DMS153 treated with DMSO at 0.1 percent for 48 hours (cell line): ENCODE measurements around the gene UNCX.
"Not testable (repeated sequence)": the region's sequence is repeated elsewhere in the genome, so short reads cannot be mapped to it uniquely, and the experiment has no call there.

Experiments
- DNase-seq: peaks from one replicate; lab custom pipeline; 2025; ENCODE audit not compliant: unreplicated experiment; lab: John Stamatoyannopoulos, UW

UNCX gene

DNA sequence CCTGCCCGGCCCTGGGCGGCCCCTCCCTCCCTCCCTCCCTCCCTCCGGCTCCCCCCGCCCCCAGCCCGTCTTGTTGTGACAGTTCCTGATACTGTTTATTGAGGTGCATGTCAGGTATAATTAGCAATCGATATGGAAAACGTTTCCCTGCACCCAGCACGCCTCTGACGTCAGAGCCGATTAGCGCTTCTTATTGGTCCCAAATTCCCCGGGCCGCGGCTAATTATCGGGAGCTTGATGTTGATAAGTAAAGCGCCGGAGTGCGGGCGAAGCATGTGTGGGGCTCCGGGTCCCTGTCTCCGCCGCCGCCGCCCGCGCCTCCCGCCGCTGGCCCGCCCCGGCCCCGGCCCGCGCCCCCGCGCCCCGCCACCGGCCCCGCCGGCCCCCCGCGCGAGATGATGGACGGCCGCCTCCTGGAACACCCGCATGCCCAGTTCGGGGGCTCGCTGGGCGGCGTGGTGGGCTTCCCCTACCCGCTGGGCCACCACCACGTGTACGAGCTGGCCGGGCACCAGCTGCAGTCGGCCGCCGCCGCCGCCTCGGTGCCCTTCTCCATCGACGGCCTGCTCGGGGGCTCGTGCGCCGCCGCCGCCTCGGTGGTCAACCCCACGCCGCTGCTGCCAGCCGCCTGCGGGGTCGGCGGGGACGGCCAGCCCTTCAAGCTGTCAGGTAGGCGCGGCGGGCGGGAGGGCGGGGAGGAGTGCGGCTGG, at the start of gene UNCX:
TSS of gene UNCX (plus strand) at position 250 of the 710 bp plus-strand sequence. CDS start at position 396, 146 bp downstream.
- no peak for DNase-seq

DNA sequence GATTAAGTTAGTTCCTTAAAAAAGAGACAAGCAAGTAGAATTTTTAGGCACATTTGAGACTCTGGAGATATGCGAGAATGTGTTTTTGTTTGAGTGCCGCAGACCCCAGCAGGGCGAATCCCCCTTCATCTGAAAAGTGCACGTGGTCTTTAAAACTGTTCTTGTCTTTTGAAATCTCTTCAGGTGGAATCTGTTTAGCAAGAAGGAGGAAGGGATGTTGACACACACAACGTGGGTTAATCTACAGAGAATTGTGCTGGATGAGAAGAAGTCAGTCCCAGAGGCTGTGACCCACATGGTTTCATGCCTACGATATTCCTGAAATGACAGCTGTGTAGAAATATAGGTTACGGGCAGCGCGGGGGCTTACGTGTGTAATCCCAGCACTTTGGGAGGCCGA, 45.5 kb upstream of the UNCX start:
- no peak for DNase-seq

GRCh38 chr7:1188720-1189294, 43.9 kb upstream of the UNCX start:
- no peak for DNase-seq

DNA sequence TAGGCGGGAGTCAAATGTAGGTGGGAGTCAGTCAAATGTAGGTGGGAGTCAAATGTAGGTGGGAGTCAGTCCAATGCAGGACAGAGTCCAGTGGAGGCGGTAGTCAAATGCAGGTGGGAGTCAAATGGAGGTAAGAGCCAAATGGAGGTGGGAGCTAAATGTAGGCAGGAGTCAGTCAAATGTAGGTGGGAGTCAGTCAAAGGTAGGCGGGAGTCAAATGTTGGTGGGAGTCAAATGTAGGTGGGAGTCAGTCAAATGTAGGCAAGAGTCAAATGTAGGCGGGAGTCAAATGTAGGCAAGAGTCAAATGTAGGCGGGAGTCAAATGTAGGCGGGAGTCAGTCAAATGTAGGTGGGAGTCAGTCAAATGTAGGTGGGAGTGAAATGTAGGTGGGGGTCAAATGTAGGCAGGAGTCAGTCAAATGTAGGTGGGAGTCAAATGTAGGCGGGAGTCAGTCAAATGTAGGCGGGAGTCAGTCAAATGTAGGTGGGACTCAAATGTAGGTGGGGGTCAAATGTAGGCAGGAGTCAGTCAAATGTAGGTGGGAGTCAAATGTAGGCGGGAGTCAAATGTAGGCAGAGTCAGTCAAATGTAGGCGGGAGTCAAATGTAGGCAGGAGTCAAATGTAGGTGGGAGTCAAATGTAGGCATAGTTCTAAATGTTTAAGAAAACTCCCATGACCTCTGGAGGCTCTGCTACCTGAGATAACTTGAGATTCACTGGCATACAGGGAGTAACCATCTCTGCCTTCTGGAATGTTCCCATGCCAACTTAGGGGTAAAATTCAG, 42.5 kb upstream of the UNCX start:
- DNase-seq, result no peak

DNA sequence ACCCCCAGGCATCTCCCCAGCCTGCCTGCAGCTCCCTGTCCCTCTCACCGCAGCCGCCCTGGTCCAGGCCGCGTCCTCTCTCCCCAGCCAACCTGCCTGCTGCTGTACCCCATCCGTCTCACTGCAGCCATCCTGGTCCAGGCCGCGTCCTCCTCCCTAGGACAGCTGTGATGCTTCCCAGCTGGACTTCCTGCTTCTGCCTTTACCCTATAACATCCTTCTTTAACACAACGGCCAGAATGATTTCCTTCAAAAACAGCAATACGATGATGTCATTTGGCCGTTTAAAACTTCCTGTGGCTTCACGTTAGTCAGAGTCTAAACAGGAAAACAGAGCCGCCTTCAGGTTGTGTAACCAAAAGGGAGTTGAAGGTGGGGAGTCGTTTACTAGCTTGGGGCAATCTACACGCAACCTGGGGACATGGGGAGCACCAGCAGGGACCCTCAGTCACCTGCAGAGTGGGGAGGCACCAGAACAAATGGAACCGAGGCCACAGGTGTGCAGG, 40.4 kb upstream of the UNCX start:
- DNase-seq, result no peak

DNA sequence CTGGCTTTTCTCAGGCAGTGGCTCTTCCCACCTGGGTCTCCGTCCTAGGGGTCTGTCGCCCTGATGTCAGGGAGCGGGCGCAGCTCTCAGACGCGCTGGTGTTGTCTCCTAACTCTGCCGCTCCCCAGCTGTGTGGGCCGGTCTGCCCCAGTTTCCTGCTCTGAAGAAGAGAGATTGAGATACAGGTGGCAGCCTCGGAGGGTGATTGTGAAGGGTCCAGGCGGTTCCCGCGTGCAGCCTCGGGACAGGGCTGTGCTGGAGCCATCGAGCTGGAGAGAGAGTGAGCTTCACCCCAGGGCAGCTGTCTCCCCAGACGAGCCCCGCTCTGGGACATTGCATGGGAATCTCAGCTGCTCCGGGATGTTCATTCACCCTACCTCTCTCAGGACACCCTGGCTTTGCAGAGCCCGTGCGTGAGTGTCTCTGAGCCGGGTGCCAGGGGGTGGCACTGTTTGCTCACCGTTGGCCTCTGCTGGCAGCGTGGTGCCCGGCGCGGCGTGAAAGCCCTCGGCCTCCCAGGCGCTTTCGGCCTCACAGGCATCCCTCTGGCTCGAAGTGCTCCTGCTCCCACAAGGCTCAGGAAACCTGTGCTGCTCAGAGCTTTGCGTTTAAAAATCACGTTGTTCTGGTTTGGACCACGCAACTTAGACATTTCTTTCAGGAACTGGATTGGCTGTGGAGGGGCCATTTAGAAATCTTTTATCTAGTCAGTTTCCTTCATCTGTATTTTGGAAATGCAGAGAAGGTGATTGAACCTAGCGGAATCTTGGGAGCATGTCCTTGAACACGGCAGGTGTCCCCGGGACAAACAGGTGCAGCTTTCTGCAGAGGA, 38.9 kb upstream of the UNCX start:
- DNase-seq, result peak; percentile 85

- not testable (repeated sequence) for DNase-seq
Observed at GRCh38 chr7:1196441-1196840, 36.2 kb upstream of the UNCX start.

- DNase-seq, result no peak
Observed at GRCh38 chr7:1196950-1197349, 35.7 kb upstream of the UNCX start.

GRCh38 chr7:1197997-1198625, 34.6 kb upstream of the UNCX start:
- no peak for DNase-seq

GRCh38 chr7:1200045-1200444, 32.6 kb upstream of the UNCX start:
- no peak for DNase-seq

GRCh38 chr7:1201916-1202315, 30.8 kb upstream of the UNCX start:
- DNase-seq, result no peak

DNA sequence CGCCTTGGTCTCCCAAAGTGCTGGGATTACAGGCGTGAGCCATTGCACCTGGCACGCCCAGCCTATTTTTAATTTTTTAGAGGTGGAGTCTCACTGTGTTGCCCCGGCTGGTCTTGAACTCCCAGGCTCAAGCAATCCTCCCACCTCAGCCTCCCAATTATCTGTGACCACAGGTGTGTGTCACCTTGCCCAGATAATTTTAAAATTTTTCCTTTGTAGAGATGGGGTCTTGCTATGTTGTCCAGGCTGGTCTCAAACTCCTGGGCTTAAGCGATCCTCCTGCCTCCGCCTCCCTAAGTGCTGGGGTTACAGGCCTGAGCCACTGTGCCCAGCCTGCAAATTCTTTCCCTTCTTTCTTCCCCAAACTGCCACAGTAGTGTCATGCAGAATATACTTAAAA, 29.8 kb upstream of the UNCX start:
- DNase-seq, result not testable (repeated sequence)

DNA sequence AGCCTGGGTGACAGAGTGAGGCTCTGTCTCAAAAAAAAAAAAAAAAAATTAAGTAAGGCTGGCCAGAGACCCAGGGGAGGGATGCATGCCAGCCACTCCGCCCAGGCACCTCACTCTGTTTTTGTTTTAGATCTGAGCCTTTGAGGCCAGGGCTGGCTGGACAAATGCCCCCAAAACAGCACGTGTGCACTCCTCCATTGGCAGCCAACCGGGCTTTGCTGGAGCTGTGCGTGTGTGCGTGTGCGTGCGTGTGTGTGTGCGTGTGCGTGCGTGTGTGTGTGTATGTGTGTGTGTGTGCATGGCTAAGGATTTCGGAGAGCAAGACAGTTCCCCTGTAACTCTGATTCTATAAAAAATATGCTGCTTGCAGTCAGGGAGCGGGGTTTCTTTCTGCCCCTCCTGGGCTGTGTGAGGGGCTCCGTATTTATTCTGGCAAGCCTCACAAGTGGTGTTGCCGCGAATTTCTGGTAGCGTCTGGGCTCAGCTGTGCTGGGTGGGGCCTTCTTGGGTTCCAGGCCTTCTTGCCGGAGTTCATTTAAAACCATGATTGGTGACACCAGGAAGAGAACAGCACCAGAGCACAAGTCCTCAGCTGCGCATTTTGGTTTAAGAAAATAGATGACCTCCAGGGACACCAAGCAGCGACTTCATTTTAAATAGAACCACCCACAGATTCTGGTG, 28.1 kb upstream of the UNCX start:
- no peak for DNase-seq

DNA sequence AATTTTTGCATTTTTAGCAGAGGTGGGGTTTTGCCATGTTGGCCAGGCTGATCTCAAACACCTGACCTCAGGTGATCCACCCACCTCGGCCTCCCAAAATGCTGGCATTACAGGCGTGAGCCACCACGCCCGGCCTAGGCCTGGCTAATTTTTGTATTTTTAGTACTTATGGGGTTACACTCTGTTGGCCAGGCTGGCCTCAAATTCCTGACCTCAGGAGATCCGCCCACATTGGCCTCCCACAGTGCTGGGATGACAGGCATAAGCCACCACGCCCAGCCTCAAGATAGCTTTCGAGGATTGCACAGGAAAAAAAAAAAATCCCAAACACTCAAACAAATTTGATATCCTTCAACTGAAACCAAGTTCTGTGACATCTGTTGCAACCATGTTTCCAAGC, 26.9 kb upstream of the UNCX start:
- not testable (repeated sequence) for DNase-seq

GRCh38 chr7:1209097-1209496, 23.6 kb upstream of the UNCX start:
- no peak for DNase-seq

- DNase-seq, result peak; percentile 11
Observed at GRCh38 chr7:1210321-1210978, 22.2 kb upstream of the UNCX start.

DNA sequence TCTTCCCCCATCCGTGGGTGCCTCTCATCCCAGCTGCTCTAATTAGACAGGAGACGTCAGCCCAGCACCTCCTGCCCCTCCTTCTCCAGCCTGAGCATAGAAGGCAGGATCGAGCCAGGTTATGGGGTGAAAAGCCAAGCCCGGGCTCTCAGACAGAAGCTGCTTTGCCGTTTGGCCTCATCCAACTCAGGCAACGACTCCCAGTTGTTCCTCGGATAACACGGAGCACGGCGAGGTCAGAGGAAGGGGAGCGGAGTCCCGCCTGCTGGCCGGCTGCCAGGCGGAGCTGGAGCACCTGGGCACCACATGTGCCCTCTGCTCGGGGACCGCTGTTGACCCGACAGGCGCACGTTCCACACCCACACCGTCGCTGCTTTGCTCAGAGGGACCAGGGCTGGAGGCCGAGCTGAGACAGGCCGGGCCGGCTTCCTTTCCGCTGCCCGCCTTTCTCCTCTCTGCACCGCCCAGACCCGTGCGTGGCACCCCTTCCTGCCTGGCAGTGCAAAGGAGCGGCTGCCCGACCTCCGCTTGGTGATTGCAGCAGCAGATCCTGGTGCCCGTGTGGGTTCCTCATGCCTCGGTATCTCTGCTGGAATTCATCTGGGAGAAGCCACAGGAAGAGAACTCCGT, 21.6 kb upstream of the UNCX start:
- DNase-seq, result peak; percentile 28

DNA sequence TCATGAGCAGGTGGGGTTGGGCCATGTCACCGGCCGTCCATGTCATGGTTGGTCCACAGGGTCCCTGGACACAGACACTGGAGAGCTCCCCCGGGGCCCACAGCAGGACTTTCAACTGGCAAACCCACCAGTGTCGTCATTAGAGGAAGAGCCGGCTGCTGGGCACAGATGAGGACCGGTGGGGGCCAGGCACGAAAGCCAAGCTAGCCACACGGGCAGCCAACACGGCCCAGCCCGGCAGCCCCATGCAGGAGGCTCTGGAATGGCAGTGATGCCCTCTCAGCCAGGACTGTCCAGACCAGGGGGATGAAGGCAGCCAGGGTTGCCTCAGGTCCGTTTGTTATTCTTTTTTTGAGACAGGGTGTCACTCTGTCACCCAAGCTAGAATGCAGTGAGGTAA, 21.1 kb upstream of the UNCX start:
- DNase-seq, result no peak

DNA sequence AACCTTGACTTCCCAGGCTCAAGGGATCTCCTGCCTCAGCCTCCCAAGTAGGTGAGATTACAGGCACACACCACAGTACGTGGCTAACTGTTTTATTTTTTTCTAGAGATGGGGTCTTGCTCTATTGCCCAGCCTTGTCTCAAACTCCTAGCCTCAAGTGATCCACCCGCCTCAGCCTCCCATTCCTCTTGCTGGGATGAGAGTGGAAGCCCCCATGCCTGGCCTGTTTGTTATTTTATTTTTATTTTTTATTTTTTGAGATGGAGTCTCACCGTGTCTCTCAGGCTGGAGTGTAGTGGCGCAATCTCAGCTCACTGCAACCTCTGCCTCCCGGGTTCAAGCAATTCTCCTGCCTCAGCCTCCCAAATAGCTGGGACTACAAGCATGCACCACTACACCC, 20.6 kb upstream of the UNCX start:
- not testable (repeated sequence) for DNase-seq
